Heart right ventricle (tissue), 16 donors: ENCODE measurements around the gene PBXIP1. TPM values are rescaled to one million over a fixed set of nuclear protein-coding genes. Genes with fewer than 3 reads are reported as not detected.

ENCODE experiments used
- ATAC-seq, 8 donors: fragments of 200-7000 bp; cut with Tn5 transposase; one replicate each; pipeline ENCODE4 v1.9.1; 2020; ENCODE audit warnings: mild to moderate bottlenecking in 8 of 8, moderate library complexity in 8 of 8, moderate number of reproducible peaks in 1 of 8
- DNase-seq, 2 donors: peaks; one replicate each; pipeline ENCODE4 v3.0.0-alpha.2; 2020
- H3K27ac ChIP-seq, 10 donors: fragments of 200-600 bp; sonication (generic) in 2 of 10; one replicate each; pipeline versions ENCODE4 v1.5.0 to v1.8.0; 2020 to 2022; ENCODE audit warnings: mild to moderate bottlenecking in 3 of 10
- H3K27me3 ChIP-seq, 7 donors: fragments of 200-600 bp; one replicate each; pipeline ENCODE4 v1.8.0; 2021 to 2022; ENCODE audit warnings: mild to moderate bottlenecking in 2 of 7
- H3K36me3 ChIP-seq, 9 donors: fragments of 200-600 bp; sonication (generic) in 1 of 9; one replicate each; pipeline versions ENCODE4 v1.5.0 to v1.8.0; 2020 to 2022; ENCODE audit warnings: mild to moderate bottlenecking in 2 of 9
- H3K4me1 ChIP-seq, 9 donors: fragments of 200-600 bp; sonication (generic) in 1 of 9; one replicate each; pipeline versions ENCODE4 v1.5.0 to v1.8.0; 2020 to 2022; ENCODE audit warnings: mild to moderate bottlenecking in 4 of 9
- H3K4me3 ChIP-seq, 10 donors: fragments of 200-600 bp; sonication (generic) in 2 of 10; one replicate each; pipeline versions ENCODE4 v1.5.0 to v1.8.0; 2020 to 2022; ENCODE audit warnings: mild to moderate bottlenecking in 7 of 10, moderate library complexity in 2 of 10
- H3K9me3 ChIP-seq, 11 donors: fragments of 200-600 bp in 10 of 11; sonication (generic) in 2 of 11; one replicate each; pipeline versions ENCODE4 v1.5.0 to v1.8.0; 2013 to 2022; ENCODE audit warnings: mild to moderate bottlenecking in 2 of 11, control low read depth in 1 of 11, moderate library complexity in 1 of 11
- WGBS, 2 donors: extraction: QIAGEN DNeasy Blood & Tissue Kit; methylation state at CpG; one replicate each; pipeline ENCODE4 v1.1.7; 2013; ENCODE audit warnings: inconsistent platforms in 1 of 2; 5-methylcytosine and 5-hydroxymethylcytosine counted together
- intact Hi-C, 10 donors: fragments of 100-400 bp; cut with DNase I; formaldehyde crosslinking; loops; one replicate each; pipeline versions ENCODE4 v1.11.1 to v1.14.2; 2022
- polyA plus RNA-seq, 2 donors: library from polyadenylated mRNA; stranded (reverse); fragments of 200-250 nt; gene quantifications; one replicate each; pipeline ENCODE4 v1.2.3, GENCODE V29; 2013
- total RNA-seq, 10 donors: library from RNA; stranded (reverse); fragmentation: NEBNext Ultra II Directional in 3 of 10; extraction: Animal tissue kit (Norgen Biotek cat#: 25700) in 3 of 10; gene quantifications; one replicate each; pipeline versions ENCODE4 v1.2.1 to v1.2.4, GENCODE V29; 2021 to 2023
- TF ChIP-seq, protein P1 (sequence below), 9 donors: fragments of 200-600 bp; sonication (generic) in 2 of 9; IDR thresholded peaks; one replicate each; pipeline versions ENCODE4 v1.5.0 to v1.8.0; 2021 to 2022; ENCODE audit warnings: antibody characterized with exemption in 9 of 9, mild to moderate bottlenecking in 5 of 9, moderate library complexity in 1 of 9
- donor health status: Arrhythmogenic right ventricular cardiomyopathy.
- donor health status: ischemic (EF 13 %, LVEDD 7.1; RV severe dilation, severe dysfunction).
- donor health status: healthy with polysubstance abuse.
- donor health status: DM: no; HTN: yes; CAD: no.
- donor health status: DM: no; HTN: no; CAD: no.
- donor health status: ischemic (EF 25% LVEDD 6.9; RV normal size, moderate dysfunction).
- donor health status: ischemic (EF 25% LVEDD 5.7; RV mildly dilated, moderate dysfunction).
- donor health status: healthy.
- donor health status: DM: yes; HTN: yes; CAD: no.
- donor health status: Ischemic cardiomyopathy.
- donor health status: ischemic (EF 35%, LVEDD 5.7; RV mildly dilated, moderate dysfunction).
- donor health status: nonischemic (EF 11% LVEDD 7.7; RV severe dilation, severe dysfunction).
- donor health status: DM: yes; HTN: yes; CAD: no.
- donor health status: PGD.
- donor health status: ischemic (EF 29% LVEDD 5.4; RV normal size, mild dysfunction).
- donor health status: nonischemic (EF 23%, LVEDD 6.1; RV moderate dilation, normal function).

Gene PBXIP1
- total and polyA plus RNA-seq, 12 donors, result 25.4 to 75.0 (median 46.0) TPM

- intact Hi-C loops, result loop anchor here in 4 of 10 donors (5.0 to 10.0 kb wide), 4 partner anchors 47 to 92 kb away; partner anchors contain the start of genes ADAM15 (in 2 of the 4) and EFNA4 (in 2 of the 4)
- TF ChIP-seq, protein P1, sequence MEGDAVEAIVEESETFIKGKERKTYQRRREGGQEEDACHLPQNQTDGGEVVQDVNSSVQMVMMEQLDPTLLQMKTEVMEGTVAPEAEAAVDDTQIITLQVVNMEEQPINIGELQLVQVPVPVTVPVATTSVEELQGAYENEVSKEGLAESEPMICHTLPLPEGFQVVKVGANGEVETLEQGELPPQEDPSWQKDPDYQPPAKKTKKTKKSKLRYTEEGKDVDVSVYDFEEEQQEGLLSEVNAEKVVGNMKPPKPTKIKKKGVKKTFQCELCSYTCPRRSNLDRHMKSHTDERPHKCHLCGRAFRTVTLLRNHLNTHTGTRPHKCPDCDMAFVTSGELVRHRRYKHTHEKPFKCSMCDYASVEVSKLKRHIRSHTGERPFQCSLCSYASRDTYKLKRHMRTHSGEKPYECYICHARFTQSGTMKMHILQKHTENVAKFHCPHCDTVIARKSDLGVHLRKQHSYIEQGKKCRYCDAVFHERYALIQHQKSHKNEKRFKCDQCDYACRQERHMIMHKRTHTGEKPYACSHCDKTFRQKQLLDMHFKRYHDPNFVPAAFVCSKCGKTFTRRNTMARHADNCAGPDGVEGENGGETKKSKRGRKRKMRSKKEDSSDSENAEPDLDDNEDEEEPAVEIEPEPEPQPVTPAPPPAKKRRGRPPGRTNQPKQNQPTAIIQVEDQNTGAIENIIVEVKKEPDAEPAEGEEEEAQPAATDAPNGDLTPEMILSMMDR (IDR thresholded peaks at IDR 0.05), result no peak
- peak within 1 kb of the TSS; percentile 4 to 89 (median 54) for H3K4me3 ChIP-seq
- no peaks in the 10 kb centered on the region for H3K27me3 ChIP-seq
- DNase-seq (peak; percentile 91 to 94), ATAC-seq (peak; percentile 50 to 73 (median 66))
- peaks cover 28 to 78% (median 71%) of the 10 kb centered on the region in 9 donors for H3K4me1 ChIP-seq
- H3K36me3 ChIP-seq, result peaks cover 0 to 37% (median 26%) of the 10 kb centered on the region in 9 donors
- H3K27ac ChIP-seq, result peak within 1 kb of the TSS; percentile 89 to 100 (median 96)
- no peaks in the 10 kb centered on the region for H3K9me3 ChIP-seq
- 10 to 11% methylated on average over 15 of the region's 15 CpGs for WGBS, 2 donors
These were observed 14.9 kb upstream of the PBXIP1 start, which contains the start of gene SHC1 for GRCh38 chr1:154970631-154971340. Gene SHC1, minus strand, starts transcription at chr1:154970747. Its CDS starts 221 bp downstream, at chr1:154970526.

DNA sequence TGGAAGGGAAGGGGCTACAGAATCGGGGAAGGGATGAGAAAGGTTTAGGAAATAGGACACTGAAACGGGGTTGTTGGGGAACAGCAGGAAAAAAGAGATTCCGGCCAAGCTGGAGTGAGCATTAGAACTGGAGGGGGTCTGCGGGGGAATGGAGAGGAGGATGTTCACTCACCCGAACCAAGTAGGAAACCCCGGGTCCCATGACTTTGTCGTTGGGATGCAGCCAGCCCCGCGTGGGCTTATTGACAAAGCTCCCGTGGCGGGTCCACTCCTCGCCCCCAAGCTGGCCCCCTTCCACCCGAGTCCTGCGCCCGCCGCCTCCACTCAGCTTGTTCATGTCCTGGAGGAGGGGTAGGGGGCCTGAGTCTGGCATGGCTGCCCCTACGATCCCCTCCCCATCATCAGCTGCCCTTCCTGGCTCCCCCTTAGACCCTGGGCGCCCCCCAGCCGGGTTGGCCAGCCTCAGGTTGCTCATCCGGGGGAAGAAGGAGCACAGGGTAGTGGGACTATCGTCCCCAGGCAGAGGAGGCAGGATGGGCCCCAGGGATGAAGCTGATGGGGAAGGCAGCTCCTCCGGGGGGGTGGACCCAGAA lies 14.1 kb upstream of the PBXIP1 start:
- ATAC-seq, result no peak
- WGBS, 2 donors, result 20 to 30% methylated on average over 22 of the region's 22 CpGs
- H3K36me3 ChIP-seq, result peaks cover 0 to 45% (median 34%) of the 10 kb centered on the region in 9 donors
- TF ChIP-seq, protein P1 (IDR thresholded peaks at IDR 0.05), result no peak
- intact Hi-C loops, result loop anchor here in 5 of 10 donors (5.0 to 10.0 kb wide), 4 partner anchors 47 to 92 kb away; partner anchors contain the start of genes ADAM15 (in 2 of the 5) and EFNA4 (in 2 of the 5)
- DNase-seq, result peak in 1 of 2 donors; percentile 32
- H3K4me1 ChIP-seq, result peaks cover 28 to 72% (median 69%) of the 10 kb centered on the region in 9 donors
- no peaks in the 10 kb centered on the region for H3K27me3 ChIP-seq
- H3K27ac ChIP-seq, result peak overlapping the region; percentile 89 to 100 (median 96)
- H3K4me3 ChIP-seq, result peak overlapping the region; percentile 4 to 89 (median 54)
- H3K9me3 ChIP-seq, result no peaks in the 10 kb centered on the region

GRCh38 chr1:154969246-154969645 lies 13.3 kb upstream of the PBXIP1 start:
- TF ChIP-seq, protein P1 (IDR thresholded peaks at IDR 0.05), result no peak
- Histone ChIP-seq H3K27ac (peak overlapping the region in 9 of 10 donors; percentile 8 to 100 (median 96)), H3K36me3 (peaks cover 0 to 52% (median 40%) of the 10 kb centered on the region in 9 donors), H3K4me3 (peak overlapping the region in 7 of 10 donors; percentile 34 to 89 (median 57)), H3K4me1 (peaks cover 28 to 72% (median 69%) of the 10 kb centered on the region in 9 donors), H3K27me3 (no peaks in the 10 kb centered on the region), H3K9me3 (no peaks in the 10 kb centered on the region)
- DNase-seq (no peak), ATAC-seq (no peak)
- intact Hi-C loops, result loop anchor here in 1 of 10 donors (5.0 kb wide), 1 partner anchor 48 kb away; no protein-coding TSS in a partner anchor
- WGBS, 2 donors, result 58 to 59% methylated on average over 5 of the region's 5 CpGs

DNA sequence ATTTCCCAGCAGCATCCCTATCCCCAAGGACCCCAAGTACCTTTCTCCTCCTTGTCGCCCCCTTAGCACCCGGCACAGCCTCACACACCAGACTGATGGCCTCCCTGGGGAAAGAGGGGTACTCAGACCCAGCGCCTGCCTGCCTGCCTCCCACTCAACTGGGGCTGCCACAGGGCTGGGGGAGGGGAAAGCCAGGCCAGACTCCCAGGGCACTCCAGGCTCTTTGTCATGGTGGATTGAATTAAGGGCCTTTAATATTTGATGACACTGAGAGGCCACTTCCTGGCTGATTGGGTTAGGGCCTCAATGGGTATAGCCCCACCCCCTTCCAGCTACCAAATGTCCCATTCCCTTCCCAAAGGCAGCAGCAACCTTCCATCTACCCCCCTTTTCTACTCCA lies 12.8 kb upstream of the PBXIP1 start:
- Histone ChIP-seq H3K9me3 (no peaks in the 10 kb centered on the region), H3K27ac (peak overlapping the region in 9 of 10 donors; percentile 8 to 100 (median 96)), H3K4me1 (peaks cover 28 to 72% (median 69%) of the 10 kb centered on the region in 9 donors), H3K27me3 (no peaks in the 10 kb centered on the region), H3K4me3 (peak overlapping the region in 2 of 10 donors; percentile 70 to 89), H3K36me3 (peaks cover 0 to 57% (median 40%) of the 10 kb centered on the region in 9 donors)
- WGBS, 2 donors, result 82 to 87% methylated on average over 3 of the region's 3 CpGs
- intact Hi-C loops, result loop anchor here in 1 of 10 donors (5.0 kb wide), 1 partner anchor 49 kb away; no protein-coding TSS in a partner anchor
- ATAC-seq, result no peak
- no peak for DNase-seq
- TF ChIP-seq, protein P1 (IDR thresholded peaks at IDR 0.05), result no peak
